ENCODE results near the gene RIMS1. TPM values are rescaled to one million over a fixed set of nuclear protein-coding genes. Genes with fewer than 3 reads are reported as not detected.

Gene RIMS1
- 0.35 TPM in 1 of 2 replicates, not detected in the other for total RNA-seq

GRCh38 chr6:71886184-71887005, at the start of gene RIMS1:
TSS of gene RIMS1 (plus strand) at chr6:71886550. CDS start at chr6:71887024, 474 bp downstream.

All from airway epithelial cell (primary cell).